GM12878 (cell line): ENCODE measurements around the gene ITK. TPM values are rescaled to one million over a fixed set of nuclear protein-coding genes. Genes with fewer than 3 reads are reported as not detected.

ENCODE experiments used
- ATAC-seq: fragments of 200-7000 bp; cut with Tn5 transposase; 3 replicates; pipeline ENCODE4 v1.9.1; 2020; ENCODE audit warnings: mild to moderate bottlenecking, moderate library complexity
- BruUV-seq: library from RNA; stranded (reverse); fragments of 400-500 nt; replicated peaks from 2 replicates; lab custom pipeline; 2021; lab: Mats Ljungman, UMichigan
- CTCF ChIA-PET: fragments of 300-600 bp; sonication (Branson Sonifier 250); formaldehyde crosslinking; extraction: SDS; loops from one replicate; lab custom pipeline; 2021; ENCODE audit warnings: inconsistent platforms; lab: Yijun Ruan, JAX
- POLR2A ChIA-PET: fragments of 350-600 bp; formaldehyde crosslinking; extraction: SDS; loops from one replicate; lab custom pipeline; 2021; ENCODE audit warnings: inconsistent platforms; lab: Charles Lee
- RAD21 ChIA-PET: fragments of 300-600 bp; sonication (Branson Sonifier 250); formaldehyde crosslinking; loops from one replicate; lab custom pipeline; 2023; ENCODE audit warnings: antibody characterized with exemption; ENCODE audit not compliant: unreplicated experiment; lab: Charles Lee
- SMC1A ChIA-PET: fragments of 300-600 bp; sonication (Branson Sonifier 250); formaldehyde crosslinking; loops from one replicate; lab custom pipeline; 2023; ENCODE audit not compliant: unreplicated experiment, uncharacterized antibody; lab: Charles Lee
- DNase-seq: peaks from one replicate; pipeline ENCODE4 v3.0.0-alpha.2; 2011; ENCODE audit warnings: low read depth, low spot score
- FAIRE-seq: peaks from 3 replicates; lab custom pipeline; 2011; peaks lifted over from hg19 to GRCh38; lab: Jason Lieb, UNC
- H2AFZ ChIP-seq: 2 replicates; pipeline ENCODE4 v1.6.0; 2011; ENCODE audit warnings: low read depth, low read length, control low read depth; ENCODE audit not compliant: control insufficient read depth
- H3K27ac ChIP-seq: 2 replicates; pipeline ENCODE4 v1.5.1; 2011; ENCODE audit warnings: control low read depth; ENCODE audit not compliant: control insufficient read depth, insufficient read depth
- H3K27me3 ChIP-seq, 2 experiments: replicated peaks in 1 of 2; 2 replicates each; pipeline versions ENCODE4 v1.6.0 to v1.6.1; 2011; ENCODE audit warnings: low read length in 1 of 2; ENCODE audit not compliant: control insufficient read depth in 2 of 2, insufficient read depth in 2 of 2
- H3K36me3 ChIP-seq, 2 experiments: 2 replicates each; pipeline ENCODE4 v1.5.1; 2011; ENCODE audit warnings: low read length in 1 of 2; ENCODE audit not compliant: control insufficient read depth in 2 of 2, insufficient read depth in 2 of 2
- H3K4me1 ChIP-seq: 2 replicates; pipeline ENCODE4 v1.6.1; 2011; ENCODE audit warnings: mild to moderate bottlenecking, low read length, moderate library complexity, mixed read lengths; ENCODE audit not compliant: control insufficient read depth, insufficient read depth
- H3K4me2 ChIP-seq: 2 replicates; pipeline ENCODE4 v1.6.0; 2011; ENCODE audit warnings: control low read depth; ENCODE audit not compliant: control insufficient read depth, insufficient read depth
- H3K4me3 ChIP-seq: fragments of 200-600 bp; sonication (generic); 2 replicates; pipeline ENCODE4 v1.5.1; 2016
- H3K79me2 ChIP-seq: 2 replicates; pipeline ENCODE4 v1.6.0; 2011; ENCODE audit warnings: low read length; ENCODE audit not compliant: control insufficient read depth, insufficient read depth
- H3K9ac ChIP-seq: 2 replicates; pipeline ENCODE4 v1.8.0; 2011; ENCODE audit warnings: low read length, control low read depth, mixed read lengths; ENCODE audit not compliant: control insufficient read depth, insufficient read depth
- H3K9me3 ChIP-seq: replicated peaks from 3 replicates; pipeline ENCODE4 v1.5.1; 2011; ENCODE audit warnings: mild to moderate bottlenecking, low read length; ENCODE audit not compliant: control insufficient read depth, insufficient read depth
- H4K20me1 ChIP-seq: 2 replicates; pipeline ENCODE4 v1.6.0; 2011; ENCODE audit not compliant: control insufficient read depth, insufficient read depth
- CREM ChIP-seq: IDR thresholded peaks from 2 replicates; pipeline ENCODE4 v1.6.1; 2014; ENCODE audit warnings: antibody characterized with exemption, low read depth
- E4F1 ChIP-seq: fragments of 450-650 bp; IDR thresholded peaks from 2 replicates; pipeline ENCODE4 v1.6.1; 2018; ENCODE audit warnings: borderline replicate concordance, mild to moderate bottlenecking; ENCODE audit not compliant: partially characterized antibody
- HDAC2 ChIP-seq: fragments of 200-600 bp; sonication (generic); IDR thresholded peaks from 2 replicates; pipeline ENCODE4 v1.6.1; 2017
- KLF5 ChIP-seq: fragments of 450-650 bp; IDR thresholded peaks from 2 replicates; pipeline ENCODE4 v1.6.1; 2014; ENCODE audit warnings: mild to moderate bottlenecking; ENCODE audit not compliant: partially characterized antibody
- MEF2B ChIP-seq: fragments of 450-650 bp; IDR thresholded peaks from 2 replicates; pipeline ENCODE4 v1.6.1; 2018; ENCODE audit warnings: mild to moderate bottlenecking, moderate library complexity; ENCODE audit not compliant: partially characterized antibody, poor library complexity, severe bottlenecking
- MTA3 ChIP-seq: IDR thresholded peaks from 2 replicates; pipeline ENCODE4 v1.6.1; 2012; ENCODE audit warnings: low read length, inconsistent platforms, borderline replicate concordance
- NFXL1 ChIP-seq: fragments of 450-650 bp; IDR thresholded peaks from 2 replicates; pipeline ENCODE4 v1.6.1; 2017; ENCODE audit warnings: antibody characterized with exemption, mild to moderate bottlenecking, borderline replicate concordance
- PML ChIP-seq: IDR thresholded peaks from 2 replicates; pipeline ENCODE4 v1.6.1; 2012; ENCODE audit warnings: low read length, inconsistent platforms
- POLR2A ChIP-seq: IDR thresholded peaks from 2 replicates; pipeline ENCODE4 v1.6.1; 2011; ENCODE audit warnings: low read depth, mild to moderate bottlenecking, low read length
- RB1 ChIP-seq: fragments of 450-650 bp; formaldehyde crosslinking; IDR thresholded peaks from 2 replicates; pipeline ENCODE4 v1.6.1; 2017; ENCODE audit warnings: mild to moderate bottlenecking, borderline replicate concordance
- RFX5 ChIP-seq: IDR thresholded peaks from 2 replicates; pipeline ENCODE4 v1.6.1; 2011; ENCODE audit warnings: low read depth, low read length, improper control_type of control experiment
- SIX5 ChIP-seq: IDR thresholded peaks from 2 replicates; pipeline ENCODE4 v1.6.1; 2011; ENCODE audit warnings: mild to moderate bottlenecking, low read depth, low read length, moderate library complexity; ENCODE audit not compliant: severe bottlenecking
- SUZ12 ChIP-seq: fragments of 200-600 bp; sonication (generic); IDR thresholded peaks from one replicate; pipeline ENCODE4 v1.6.1; 2018; ENCODE audit warnings: antibody characterized with exemption, mild to moderate bottlenecking; ENCODE audit not compliant: unreplicated experiment
- TBL1XR1 ChIP-seq: IDR thresholded peaks from 2 replicates; pipeline ENCODE4 v1.6.1; 2012; ENCODE audit warnings: low read depth, low read length, improper control_type of control experiment
- TCF7 ChIP-seq: IDR thresholded peaks from 2 replicates; pipeline ENCODE4 v1.6.1; 2014; ENCODE audit warnings: antibody characterized with exemption, borderline replicate concordance
- USF2 ChIP-seq: IDR thresholded peaks from 2 replicates; pipeline ENCODE4 v1.6.1; 2011; ENCODE audit warnings: low read depth, low read length, improper control_type of control experiment, borderline replicate concordance
- ZBED1 ChIP-seq: IDR thresholded peaks from 2 replicates; pipeline ENCODE4 v1.6.1; 2016; ENCODE audit warnings: borderline replicate concordance
- WGBS: methylation state at CpG from one replicate; pipeline ENCODE4 v1.1.6; 2016; ENCODE audit warnings: low lambda C conversion rate; ENCODE audit not compliant: insufficient replicate concordance, insufficient coverage; ENCODE audit errors: missing lambda C conversion rate; 5-methylcytosine and 5-hydroxymethylcytosine counted together
- in situ Hi-C: fragments of 300-500 bp; cut with MboI; formaldehyde crosslinking; loops from 9 replicates; pipeline ENCODE4 v1.14.3; 2018; ENCODE audit warnings: mixed read lengths
- intact Hi-C: fragments of 100-400 bp; cut with micrococcal nuclease; formaldehyde crosslinking; loops from one replicate; pipeline ENCODE4 v1.14.2; 2022; ENCODE audit not compliant: unreplicated experiment
- polyA plus RNA-seq, 11 experiments: library from polyadenylated mRNA; depleted of rRNA in 4 of 11; unstranded in 6 of 11; stranded (reverse) in 5 of 11; fragments of >200 nt; fragmentation: Nextera tagmentation in 4 of 11; fragmentation: Illumina TruSeq in 1 of 11; extraction: Ambion mirVana in 4 of 11; extraction: Trizol in 1 of 11; gene quantifications; 1 replicate in 1 of 11; 2 replicates in 10 of 11; pipeline versions ENCODE4 v1.2.1 to v1.2.3, GENCODE V29; 2011 to 2016; ENCODE audit warnings: inconsistent platforms in 2 of 11, missing spikeins in 2 of 11, low read depth in 1 of 11
- total RNA-seq, 4 experiments: library from RNA; depleted of rRNA in 3 of 4; stranded (reverse); fragments of >200 nt in 3 of 4; fragmentation: Illumina TruSeq in 1 of 4; extraction: Trizol in 1 of 4; gene quantifications; 2 replicates each; pipeline versions ENCODE4 v1.2.1 to v1.2.3, GENCODE V29; 2013 to 2021
- TF ChIP-seq, protein P1 (sequence below): IDR thresholded peaks from 2 replicates; pipeline ENCODE4 v1.6.1; 2011; ENCODE audit warnings: borderline replicate concordance, low read depth, mild to moderate bottlenecking, moderate library complexity, mixed read lengths, low read length; ENCODE audit not compliant: insufficient read depth; ENCODE audit errors: extremely low read length

ITK gene
- total and polyA plus RNA-seq, 10 of the 15 experiments (the other 5 are each of a cell fraction or from before 2014, with no cell fraction given), result 0.05 to 2.4 (median 0.76) TPM

- no peak overlapping the region for H3K4me3 ChIP-seq
- FAIRE-seq (no peak), DNase-seq (no peak)
- H3K79me2 ChIP-seq, result no peaks in the 10 kb centered on the region
- no peaks in the 10 kb centered on the region for H3K9me3 ChIP-seq
- H3K9ac ChIP-seq, result no peak overlapping the region
- 76% methylated on average over 4 of the region's 4 CpGs for WGBS
- ChIA-PET CTCF (no interaction called here), SMC1A (no interaction called here), RAD21 (no interaction called here), POLR2A (interaction anchor here (0.6 kb wide), 1 partner anchor 25 kb away, joined by 3 read pairs; no protein-coding TSS in a partner anchor)
- no peaks in the 10 kb centered on the region for H3K36me3 ChIP-seq
- in situ Hi-C loops, result no loop called here
- no peaks in the 10 kb centered on the region for H3K27me3 ChIP-seq
- no peaks in the 10 kb centered on the region for H3K4me1 ChIP-seq
- H4K20me1 ChIP-seq, result no peaks in the 10 kb centered on the region
- BruUV-seq, result no TSS peak
- no peak overlapping the region for H3K27ac ChIP-seq
- TF ChIP-seq, protein P1, sequence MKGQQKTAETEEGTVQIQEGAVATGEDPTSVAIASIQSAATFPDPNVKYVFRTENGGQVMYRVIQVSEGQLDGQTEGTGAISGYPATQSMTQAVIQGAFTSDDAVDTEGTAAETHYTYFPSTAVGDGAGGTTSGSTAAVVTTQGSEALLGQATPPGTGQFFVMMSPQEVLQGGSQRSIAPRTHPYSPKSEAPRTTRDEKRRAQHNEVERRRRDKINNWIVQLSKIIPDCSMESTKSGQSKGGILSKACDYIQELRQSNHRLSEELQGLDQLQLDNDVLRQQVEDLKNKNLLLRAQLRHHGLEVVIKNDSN, result no peak
- TF ChIP-seq MTA3, result no peak
- no peak for TF ChIP-seq SUZ12
- TF ChIP-seq ZBED1, result no peak
- TF ChIP-seq NFXL1, result no peak
- no peak for TF ChIP-seq RB1
- TF ChIP-seq PML, result no peak
- TF ChIP-seq HDAC2, result no peak
- TF ChIP-seq MEF2B, result no peak
- no peak for TF ChIP-seq TBL1XR1
- TF ChIP-seq CREM, result no peak
- TF ChIP-seq RFX5, result no peak
- no peak for TF ChIP-seq KLF5
- no peak for TF ChIP-seq TCF7
- no peak for TF ChIP-seq POLR2A
- TF ChIP-seq SIX5, result no peak
- TF ChIP-seq USF2, result no peak
- no peak for TF ChIP-seq E4F1
- TF ChIP-seq, all 136 proteins: peak for 0
- ATAC-seq, result no peak
- Histone ChIP-seq H2AFZ (no peak overlapping the region), H3K4me2 (no peak overlapping the region)
- intact Hi-C loops, result no loop called here
Measured at GRCh38 chr5:157201857-157202256, 21.2 kb downstream of the ITK start.
